ENCODE data around the gene TIMM29. TPM values are rescaled to one million over a fixed set of nuclear protein-coding genes. Genes with fewer than 3 reads are reported as not detected.
"Not testable (repeated sequence)": the region's sequence is repeated elsewhere in the genome, so short reads cannot be mapped to it uniquely, and the experiment has no call there.

Gene TIMM29
- total RNA-seq, 1 experiment from 2014 or later, result 30.4 TPM

DNA sequence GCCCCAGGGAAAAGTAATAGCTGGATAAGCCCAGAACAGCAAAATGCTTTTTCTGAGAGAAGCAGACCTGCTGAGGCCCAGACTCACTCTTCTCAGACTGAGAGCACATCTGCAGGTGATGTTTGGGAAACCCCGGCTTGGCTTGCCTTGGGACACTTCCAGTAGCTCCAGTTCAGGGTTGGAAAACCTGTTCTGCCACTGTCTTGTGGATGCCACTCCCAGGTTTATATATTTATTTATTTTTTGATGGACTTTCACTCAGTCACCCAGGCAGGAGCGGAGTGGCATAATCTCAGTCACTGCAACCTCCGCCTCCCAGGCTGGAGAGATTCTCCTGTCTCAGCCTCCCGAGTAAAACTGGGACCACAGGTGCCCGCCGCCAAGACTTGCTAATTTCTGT lies 24.2 kb downstream of the TIMM29 start:
- Histone ChIP-seq H3K4me1 (peaks cover 13% of the 10 kb centered on the region), H3K27me3 (replicated peaks; ENCODE audit: control insufficient read depth, insufficient read depth, low read length) (no peaks in the 10 kb centered on the region), H3K4me3 (ENCODE audit: low read depth, low read length) (no peak overlapping the region), H3K9me3 (no peaks in the 10 kb centered on the region), H3K36me3 (ENCODE audit: control insufficient read depth, insufficient read depth, low read length) (no peaks in the 10 kb centered on the region)
- Mint-ChIP-seq H3K27me3 (ENCODE audit: insufficient read depth, unreplicated experiment) (no peaks in the 10 kb centered on the region), H3K4me1 (ENCODE audit: low read depth, unreplicated experiment) (no peaks in the 10 kb centered on the region), H3K27ac (ENCODE audit: unreplicated experiment) (no peak overlapping the region), H3K36me3 (ENCODE audit: insufficient read depth, unreplicated experiment) (no peaks in the 10 kb centered on the region), H3K4me3 (ENCODE audit: unreplicated experiment) (no peak overlapping the region), H3K9me3 (ENCODE audit: unreplicated experiment) (no peaks in the 10 kb centered on the region)
- ChIA-PET CTCF (interaction anchor here (1.3 kb wide), 1 partner anchor 11 kb away, joined by 9 read pairs; no protein-coding TSS in a partner anchor), POLR2A (no interaction called here)
- BruUV-seq (replicated peaks), result no TSS peak
- intact Hi-C loops (cut with micrococcal nuclease; ENCODE audit: unreplicated experiment), result loop anchor here (2.0 kb wide), 1 partner anchor 14 kb away; no protein-coding TSS in a partner anchor
- DNase-seq, result peak; percentile 67 to 72
- TF ChIP-seq, protein P1, sequence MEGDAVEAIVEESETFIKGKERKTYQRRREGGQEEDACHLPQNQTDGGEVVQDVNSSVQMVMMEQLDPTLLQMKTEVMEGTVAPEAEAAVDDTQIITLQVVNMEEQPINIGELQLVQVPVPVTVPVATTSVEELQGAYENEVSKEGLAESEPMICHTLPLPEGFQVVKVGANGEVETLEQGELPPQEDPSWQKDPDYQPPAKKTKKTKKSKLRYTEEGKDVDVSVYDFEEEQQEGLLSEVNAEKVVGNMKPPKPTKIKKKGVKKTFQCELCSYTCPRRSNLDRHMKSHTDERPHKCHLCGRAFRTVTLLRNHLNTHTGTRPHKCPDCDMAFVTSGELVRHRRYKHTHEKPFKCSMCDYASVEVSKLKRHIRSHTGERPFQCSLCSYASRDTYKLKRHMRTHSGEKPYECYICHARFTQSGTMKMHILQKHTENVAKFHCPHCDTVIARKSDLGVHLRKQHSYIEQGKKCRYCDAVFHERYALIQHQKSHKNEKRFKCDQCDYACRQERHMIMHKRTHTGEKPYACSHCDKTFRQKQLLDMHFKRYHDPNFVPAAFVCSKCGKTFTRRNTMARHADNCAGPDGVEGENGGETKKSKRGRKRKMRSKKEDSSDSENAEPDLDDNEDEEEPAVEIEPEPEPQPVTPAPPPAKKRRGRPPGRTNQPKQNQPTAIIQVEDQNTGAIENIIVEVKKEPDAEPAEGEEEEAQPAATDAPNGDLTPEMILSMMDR (IDR thresholded peaks at IDR 0.05; ENCODE audit: insufficient read depth in 1 of 2, low read depth in 1 of 2, low read length in 1 of 2, severe bottlenecking in 1 of 2, unreplicated experiment in 1 of 2), result no peak

DNA sequence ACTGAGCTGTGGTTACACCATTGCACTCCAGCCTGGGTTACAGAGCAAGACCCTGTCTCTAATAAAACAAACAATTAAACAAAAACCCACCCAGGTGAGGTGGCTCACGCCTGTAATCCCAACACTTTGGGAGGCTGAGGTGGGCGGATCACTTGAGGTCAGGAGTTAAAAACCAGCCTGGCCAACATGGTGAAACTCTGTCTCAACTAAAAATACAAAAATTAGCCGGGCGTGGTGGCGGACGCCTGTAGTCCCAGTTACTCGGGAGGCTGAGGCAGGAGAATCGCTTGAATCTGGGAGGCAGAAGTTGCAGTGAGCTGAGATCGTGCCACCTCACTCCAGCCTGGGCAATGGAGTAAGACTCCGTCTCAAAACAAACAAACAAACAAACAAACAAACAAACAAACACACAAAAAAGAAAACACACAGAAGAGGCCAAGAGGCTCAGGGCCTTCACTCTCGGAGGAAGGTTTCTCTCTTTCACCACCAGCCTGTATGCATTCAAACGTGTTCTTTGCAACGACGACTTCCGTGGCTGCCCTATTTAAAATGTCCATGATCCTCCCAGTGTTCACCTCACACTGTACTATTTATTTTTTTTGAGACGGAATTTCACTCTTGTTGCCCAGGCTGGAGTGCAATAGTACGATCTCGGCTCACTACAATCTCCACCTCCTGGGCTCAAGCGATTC lies 30.8 kb downstream of the TIMM29 start:
- H3K4me1 Mint-ChIP-seq (ENCODE audit: low read depth, unreplicated experiment); H3K4me1 ChIP-seq; H3K27me3 Mint-ChIP-seq (ENCODE audit: insufficient read depth, unreplicated experiment); H3K9me3 Mint-ChIP-seq (ENCODE audit: unreplicated experiment); H3K9me3 ChIP-seq; DNase-seq; intact Hi-C loops (cut with micrococcal nuclease; ENCODE audit: unreplicated experiment); H3K36me3 ChIP-seq (ENCODE audit: control insufficient read depth, insufficient read depth, low read length); H3K27me3 ChIP-seq (replicated peaks; ENCODE audit: control insufficient read depth, insufficient read depth, low read length); BruUV-seq (replicated peaks): not testable (repeated sequence)
- peak overlapping the region; percentile 83 for H3K4me3 Mint-ChIP-seq (ENCODE audit: unreplicated experiment)
- peaks cover 10% of the 10 kb centered on the region for H3K36me3 Mint-ChIP-seq (ENCODE audit: insufficient read depth, unreplicated experiment)
- ChIA-PET POLR2A (interaction anchor here (0.6 kb wide), 1 partner anchor 23 kb away, joined by 5 read pairs; no protein-coding TSS in a partner anchor), CTCF (interaction anchor here (1.5 kb wide), 1 partner anchor 18 kb away, joined by 5 read pairs; no protein-coding TSS in a partner anchor)
- peak overlapping the region; percentile 91 for H3K27ac Mint-ChIP-seq (ENCODE audit: unreplicated experiment)
- peak overlapping the region; percentile 75; the same call in 1 of the 2 replicates for H3K4me3 ChIP-seq (ENCODE audit: low read depth, low read length)

DNA sequence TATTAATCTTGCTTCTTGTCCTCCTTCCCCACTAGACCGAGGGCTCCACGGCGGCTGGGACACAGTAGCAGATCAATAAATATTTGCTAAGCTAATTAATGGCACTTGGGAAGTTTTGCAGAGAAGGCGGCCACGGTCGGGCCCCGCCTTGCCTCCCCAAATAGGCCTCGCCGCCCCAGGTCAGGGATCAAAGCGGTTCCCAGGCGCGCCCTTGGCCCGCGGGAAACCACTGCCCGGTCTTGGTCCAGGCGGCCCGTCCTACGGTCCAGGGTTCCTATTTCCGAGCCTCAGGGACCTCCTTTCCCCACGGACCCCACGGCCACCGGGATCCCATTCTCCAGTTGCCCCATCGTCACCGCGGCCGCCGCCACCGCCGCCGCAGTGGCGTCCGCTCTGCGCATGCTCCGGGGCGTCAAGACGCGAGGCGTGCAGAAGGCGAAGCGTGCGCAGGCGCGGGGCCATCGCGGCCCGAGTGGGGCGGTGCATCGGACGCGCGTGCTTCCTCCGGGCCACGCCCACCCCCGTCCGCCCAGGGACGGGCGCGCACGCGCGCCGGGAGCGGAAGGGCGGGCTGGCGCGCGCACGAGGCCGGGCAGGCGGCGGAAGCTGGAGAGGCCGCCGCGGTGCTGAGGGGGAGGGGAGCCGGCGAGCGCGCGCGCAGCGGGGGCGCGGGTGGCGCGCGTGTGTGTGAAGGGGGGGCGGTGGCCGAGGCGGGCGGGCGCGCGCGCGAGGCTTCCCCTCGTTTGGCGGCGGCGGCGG lies 31.9 kb downstream of the TIMM29 start, which contains the start of gene SMARCA4:
Gene SMARCA4, plus strand, starts transcription at position 717 of the 759 bp plus-strand sequence. CDS start 23,122 bp downstream, outside the sequence.
- CTCF ChIA-PET, result interaction anchor here (1.5 kb wide), 1 partner anchor 19 kb away, joined by 5 read pairs; no protein-coding TSS in a partner anchor
- TF ChIP-seq, protein P1 (IDR thresholded peaks at IDR 0.05; ENCODE audit: insufficient read depth in 1 of 2, low read depth in 1 of 2, low read length in 1 of 2, severe bottlenecking in 1 of 2, unreplicated experiment in 1 of 2), result no peak
- POLR2A ChIA-PET, result interaction anchor here (0.6 to 1.1 kb wide), 2 partner anchors 19 to 125 kb away, joined by 3 to 4 read pairs; partner anchors contain the start of gene TMED1
- Mint-ChIP-seq H3K27me3 (ENCODE audit: insufficient read depth, unreplicated experiment) (no peaks in the 10 kb centered on the region), H3K9me3 (ENCODE audit: unreplicated experiment) (no peaks in the 10 kb centered on the region), H3K4me1 (ENCODE audit: low read depth, unreplicated experiment) (peaks cover 7% of the 10 kb centered on the region), H3K27ac (ENCODE audit: unreplicated experiment) (peak within 1 kb of the TSS; percentile 91), H3K36me3 (ENCODE audit: insufficient read depth, unreplicated experiment) (peaks cover 12% of the 10 kb centered on the region), H3K4me3 (ENCODE audit: unreplicated experiment) (peak within 1 kb of the TSS; percentile 83)
- Histone ChIP-seq H3K9me3 (no peaks in the 10 kb centered on the region), H3K4me3 (ENCODE audit: low read depth, low read length) (peak within 1 kb of the TSS; percentile 96), H3K27me3 (replicated peaks; ENCODE audit: control insufficient read depth, insufficient read depth, low read length) (no peaks in the 10 kb centered on the region), H3K36me3 (ENCODE audit: control insufficient read depth, insufficient read depth, low read length) (no peaks in the 10 kb centered on the region; the same call in 1 of the 2 replicates), H3K4me1 (peaks cover 9% of the 10 kb centered on the region; the same call in 1 of the 2 replicates)
- BruUV-seq (replicated peaks), result TSS peak; percentile 95
- DNase-seq, result peak; percentile 94 to 98
- intact Hi-C loops (cut with micrococcal nuclease; ENCODE audit: unreplicated experiment), result loop anchor here (2.0 kb wide), 1 partner anchor 22 kb away; no protein-coding TSS in a partner anchor
